Natural killer cell (primary cell): Measurements from ENCODE around the gene ATXN3L. TPM values are rescaled to one million over a fixed set of nuclear protein-coding genes. Genes with fewer than 3 reads are reported as not detected.
A peak's percentile ranks its signal among the peaks of the same experiment; 100 is the strongest.

Experiments used
- ATAC-seq, 3 donors: fragments of 150-1000 bp in 2 of 3; fragments of 200-7000 bp in 1 of 3; cut with Tn5 transposase; 1 replicate in 1 of 3; 2 replicates in 2 of 3; pipeline ENCODE4 v1.10.0; 2021; ENCODE audit warnings: mild to moderate bottlenecking in 2 of 3, moderate library complexity in 2 of 3
- DNase-seq, 2 donors: peaks; one replicate each; pipeline versions ENCODE4 v3.0.0 to v3.0.0-alpha.2; 2013 to 2021; ENCODE audit warnings: mixed read lengths in 1 of 2
- H3K27ac ChIP-seq: one replicate; pipeline ENCODE4 v1.5.1; 2013; ENCODE audit warnings: mild to moderate bottlenecking, low read length
- H3K27me3 ChIP-seq: one replicate; pipeline ENCODE4 v1.6.1; 2013; ENCODE audit warnings: low read length; ENCODE audit not compliant: control insufficient read depth, insufficient read depth
- H3K36me3 ChIP-seq: one replicate; pipeline ENCODE4 v1.6.1; 2013; ENCODE audit warnings: low read length; ENCODE audit not compliant: control insufficient read depth, insufficient read depth
- H3K4me1 ChIP-seq: one replicate; pipeline ENCODE4 v1.6.1; 2013; ENCODE audit warnings: low read length; ENCODE audit not compliant: control insufficient read depth, insufficient read depth
- H3K4me3 ChIP-seq: one replicate; pipeline ENCODE4 v1.5.1; 2013; ENCODE audit warnings: low read length
- H3K9me3 ChIP-seq: one replicate; pipeline ENCODE4 v1.6.1; 2013; ENCODE audit warnings: low read length; ENCODE audit not compliant: control insufficient read depth, insufficient read depth
- H3K27ac Mint-ChIP-seq, 2 donors: one replicate each; pipeline ENCODE4 v1.8.0; 2022; ENCODE audit warnings: mild to moderate bottlenecking in 2 of 2, mixed read lengths in 2 of 2, moderate library complexity in 1 of 2
- H3K27me3 Mint-ChIP-seq, 2 donors: one replicate each; pipeline ENCODE4 v1.8.0; 2022; ENCODE audit warnings: low read depth in 2 of 2, mixed read lengths in 2 of 2
- H3K36me3 Mint-ChIP-seq: one replicate; pipeline ENCODE4 v1.8.0; 2022; ENCODE audit warnings: mixed read lengths
- H3K4me1 Mint-ChIP-seq, 2 donors: one replicate each; pipeline ENCODE4 v1.8.0; 2022; ENCODE audit warnings: mixed read lengths in 2 of 2
- H3K4me3 Mint-ChIP-seq: one replicate; pipeline ENCODE4 v1.8.0; 2022; ENCODE audit warnings: mild to moderate bottlenecking, moderate library complexity, mixed read lengths
- H3K9me3 Mint-ChIP-seq, 2 donors: one replicate each; pipeline ENCODE4 v1.8.0; 2022; ENCODE audit warnings: mixed read lengths in 2 of 2
- WGBS: methylation state at CpG from one replicate; pipeline ENCODE4 v1.1.7; 2013; ENCODE audit warnings: missing lambda C conversion rate; ENCODE audit not compliant: insufficient coverage; 5-methylcytosine and 5-hydroxymethylcytosine counted together
- intact Hi-C: fragments of 100-400 bp; cut with micrococcal nuclease; formaldehyde crosslinking; loops from one replicate; pipeline ENCODE4 v1.14.2; 2022
- total RNA-seq, 4 donors: library from RNA; stranded (reverse); fragments of 120-200 nt in 1 of 4; gene quantifications; one replicate each; pipeline versions ENCODE4 v1.2.3 to v1.2.4, GENCODE V29; 2013 to 2022
- TF ChIP-seq, protein P1 (sequence below): fragments of 200-600 bp; IDR thresholded peaks from one replicate; pipeline ENCODE4 v1.8.0; 2022; ENCODE audit warnings: antibody characterized with exemption

The ATXN3L gene
- total RNA-seq, 3 donors from 2014 or later (not counting 1 experiment from before 2014, with no cell fraction given): not detected

DNA sequence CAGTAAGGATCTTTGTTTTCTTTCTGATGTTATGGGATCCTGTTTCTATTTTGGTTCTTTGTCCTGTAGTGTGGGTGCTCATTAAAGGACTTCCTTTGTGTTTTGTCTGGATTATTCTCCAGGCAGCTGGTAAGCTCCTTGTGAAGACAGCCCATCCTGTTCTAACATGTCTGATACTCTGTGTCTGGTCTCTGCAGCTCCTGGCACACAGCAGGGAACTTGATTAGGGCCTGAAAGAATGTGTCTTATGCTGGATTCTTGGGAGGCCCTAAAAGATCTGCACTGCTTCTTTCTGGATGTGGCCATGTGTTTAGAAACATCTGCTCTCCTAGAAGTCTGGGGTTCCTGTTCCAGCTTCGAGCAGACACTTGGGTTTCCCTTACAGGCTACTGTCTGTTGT is 38.1 kb upstream of the ATXN3L start:
- no peaks in the 10 kb centered on the region for H3K27me3 ChIP-seq
- no peaks in the 10 kb centered on the region for H3K36me3 ChIP-seq
- no peaks in the 10 kb centered on the region for H3K9me3 ChIP-seq
- no peaks in the 10 kb centered on the region for H3K9me3 Mint-ChIP-seq
- intact Hi-C loops: no loop called here
- TF ChIP-seq, protein P1, sequence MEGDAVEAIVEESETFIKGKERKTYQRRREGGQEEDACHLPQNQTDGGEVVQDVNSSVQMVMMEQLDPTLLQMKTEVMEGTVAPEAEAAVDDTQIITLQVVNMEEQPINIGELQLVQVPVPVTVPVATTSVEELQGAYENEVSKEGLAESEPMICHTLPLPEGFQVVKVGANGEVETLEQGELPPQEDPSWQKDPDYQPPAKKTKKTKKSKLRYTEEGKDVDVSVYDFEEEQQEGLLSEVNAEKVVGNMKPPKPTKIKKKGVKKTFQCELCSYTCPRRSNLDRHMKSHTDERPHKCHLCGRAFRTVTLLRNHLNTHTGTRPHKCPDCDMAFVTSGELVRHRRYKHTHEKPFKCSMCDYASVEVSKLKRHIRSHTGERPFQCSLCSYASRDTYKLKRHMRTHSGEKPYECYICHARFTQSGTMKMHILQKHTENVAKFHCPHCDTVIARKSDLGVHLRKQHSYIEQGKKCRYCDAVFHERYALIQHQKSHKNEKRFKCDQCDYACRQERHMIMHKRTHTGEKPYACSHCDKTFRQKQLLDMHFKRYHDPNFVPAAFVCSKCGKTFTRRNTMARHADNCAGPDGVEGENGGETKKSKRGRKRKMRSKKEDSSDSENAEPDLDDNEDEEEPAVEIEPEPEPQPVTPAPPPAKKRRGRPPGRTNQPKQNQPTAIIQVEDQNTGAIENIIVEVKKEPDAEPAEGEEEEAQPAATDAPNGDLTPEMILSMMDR: no peak
- H3K36me3 Mint-ChIP-seq: no peaks in the 10 kb centered on the region
- DNase-seq (no peak), ATAC-seq (no peak)
- H3K4me3 ChIP-seq: no peak overlapping the region
- H3K4me1 ChIP-seq: no peaks in the 10 kb centered on the region
- H3K4me3 Mint-ChIP-seq: no peak overlapping the region
- H3K27ac ChIP-seq: no peak overlapping the region
- peaks cover 0 to 47% of the 10 kb centered on the region in 2 donors for H3K27me3 Mint-ChIP-seq
- 50% methylated on average over 1 of the region's 1 CpG for WGBS
- H3K27ac Mint-ChIP-seq: no peak overlapping the region
- H3K4me1 Mint-ChIP-seq: no peaks in the 10 kb centered on the region

GRCh38 chrX:13346646-13347045 is 26.8 kb upstream of the ATXN3L start:
- Histone ChIP-seq H3K4me3 (no peak overlapping the region), H3K9me3 (no peaks in the 10 kb centered on the region), H3K27ac (no peak overlapping the region), H3K4me1 (no peaks in the 10 kb centered on the region), H3K36me3 (no peaks in the 10 kb centered on the region), H3K27me3 (no peaks in the 10 kb centered on the region)
- H3K27ac Mint-ChIP-seq: no peak overlapping the region
- ATAC-seq (no peak), DNase-seq (no peak)
- no peaks in the 10 kb centered on the region for H3K9me3 Mint-ChIP-seq
- peaks cover 0 to 26% of the 10 kb centered on the region in 2 donors for H3K27me3 Mint-ChIP-seq
- 100% methylated on average over 2 of the region's 2 CpGs for WGBS
- H3K36me3 Mint-ChIP-seq: no peaks in the 10 kb centered on the region
- intact Hi-C loops: no loop called here
- peaks cover 4 to 5% of the 10 kb centered on the region in 2 donors for H3K4me1 Mint-ChIP-seq
- TF ChIP-seq, protein P1: no peak
- H3K4me3 Mint-ChIP-seq: no peak overlapping the region

- Mint-ChIP-seq H3K27ac (no peak overlapping the region), H3K27me3 (peaks cover 0 to 24% of the 10 kb centered on the region in 2 donors), H3K9me3 (no peaks in the 10 kb centered on the region), H3K36me3 (no peaks in the 10 kb centered on the region), H3K4me1 (peaks cover 4 to 5% of the 10 kb centered on the region in 2 donors), H3K4me3 (no peak overlapping the region)
- no peak overlapping the region for H3K4me3 ChIP-seq
- H3K27ac ChIP-seq: no peak overlapping the region
- H3K36me3 ChIP-seq: no peaks in the 10 kb centered on the region
- H3K4me1 ChIP-seq: no peaks in the 10 kb centered on the region
- no peak for ATAC-seq
- DNase-seq: no peak
- intact Hi-C loops: no loop called here
- H3K9me3 ChIP-seq: no peaks in the 10 kb centered on the region
- no peaks in the 10 kb centered on the region for H3K27me3 ChIP-seq
- TF ChIP-seq, protein P1: no peak
- WGBS: 85% methylated on average over 1 of the region's 2 CpGs
Measured at GRCh38 chrX:13345438-13345837, 25.6 kb upstream of the ATXN3L start.

GRCh38 chrX:13345037-13345436 is 25.2 kb upstream of the ATXN3L start:
- TF ChIP-seq, protein P1: no peak
- Mint-ChIP-seq H3K27me3 (peaks cover 0 to 20% of the 10 kb centered on the region in 2 donors), H3K4me3 (no peak overlapping the region), H3K9me3 (no peaks in the 10 kb centered on the region), H3K36me3 (no peaks in the 10 kb centered on the region), H3K4me1 (peaks cover 2% of the 10 kb centered on the region in 2 donors), H3K27ac (no peak overlapping the region)
- ATAC-seq (no peak), DNase-seq (no peak)
- no peak overlapping the region for H3K4me3 ChIP-seq
- intact Hi-C loops: no loop called here
- no peaks in the 10 kb centered on the region for H3K27me3 ChIP-seq
- H3K9me3 ChIP-seq: no peaks in the 10 kb centered on the region
- no peaks in the 10 kb centered on the region for H3K36me3 ChIP-seq
- H3K27ac ChIP-seq: peak overlapping the region; percentile 11
- 58% methylated on average over 4 of the region's 4 CpGs for WGBS
- no peaks in the 10 kb centered on the region for H3K4me1 ChIP-seq
